ENCODE measurements around the gene NANOS3.

GRCh38 chr19:13909430-13909829 lies 32.5 kb downstream of the NANOS3 start:
- TF ChIP-seq CTCF (IDR thresholded peaks at IDR 0.05; ENCODE audit: insufficient read depth, low read length) (no peak), POLR2AphosphoS5 (IDR thresholded peaks at IDR 0.05; ENCODE audit: low read depth) (no peak), SPI1 (IDR thresholded peaks at IDR 0.05; ENCODE audit: borderline replicate concordance, low read depth) (no peak)

All from HL-60 (cell line).